B cell (primary cell): ENCODE data around the gene SLC37A1.

Experiments used
- CTCF ChIP-seq: fragments of 200-600 bp; IDR thresholded peaks from one replicate; pipeline ENCODE4 v1.8.0; 2022; ENCODE audit warnings: antibody characterized with exemption, mild to moderate bottlenecking
- EZH2 ChIP-seq: IDR thresholded peaks from 2 replicates; pipeline ENCODE4 v1.6.1; 2012; ENCODE audit warnings: borderline replicate concordance, low read depth, mild to moderate bottlenecking, moderate library complexity, low read length; ENCODE audit not compliant: insufficient read depth, poor library complexity, severe bottlenecking

DNA sequence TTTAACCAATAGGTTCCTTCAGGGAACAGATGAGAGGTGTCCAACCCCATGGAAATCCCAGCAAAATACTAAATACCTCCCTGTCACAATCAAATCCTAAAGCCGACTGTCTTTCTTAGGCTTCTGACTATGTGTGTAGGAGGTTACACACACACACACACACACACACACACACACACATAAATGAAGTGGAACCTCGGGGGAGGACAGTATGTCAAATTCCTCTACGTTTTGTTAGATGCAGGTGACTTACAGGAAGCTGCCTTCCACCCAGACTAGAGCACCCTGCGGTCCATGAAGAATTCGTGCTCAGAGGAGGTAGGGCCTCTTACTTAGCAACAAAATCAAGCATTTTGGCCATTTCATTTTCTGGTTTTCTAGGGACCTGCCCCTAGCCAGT lies 34.1 kb upstream of the SLC37A1 start:
- no peak for TF ChIP-seq CTCF
- TF ChIP-seq EZH2 = no peak
